Upper lobe of left lung (tissue), 6 donors: ENCODE results near the gene UNC80. TPM values are rescaled to one million over a fixed set of nuclear protein-coding genes. Genes with fewer than 3 reads are reported as not detected.

ENCODE experiments used
- ATAC-seq, 2 donors: fragments of 200-7000 bp; cut with Tn5 transposase; one replicate each; pipeline ENCODE4 v1.9.1; 2022; ENCODE audit warnings: mild to moderate bottlenecking in 2 of 2, moderate library complexity in 2 of 2; ENCODE audit not compliant: low FRiP score in 2 of 2
- DNase-seq, 2 donors: peaks; one replicate each; pipeline ENCODE4 v3.0.0-alpha.2; 2019 to 2020
- H3K27ac ChIP-seq, 4 donors: fragments of 200-600 bp; sonication (generic); one replicate each; pipeline ENCODE4 v1.5.1; 2016 to 2019
- H3K27me3 ChIP-seq, 4 donors: fragments of 200-600 bp; sonication (generic); one replicate each; pipeline ENCODE4 v1.5.1; 2017 to 2019
- H3K36me3 ChIP-seq, 4 donors: fragments of 200-600 bp; sonication (generic); one replicate each; pipeline ENCODE4 v1.5.1; 2016 to 2019
- H3K4me1 ChIP-seq, 4 donors: fragments of 200-600 bp; sonication (generic); one replicate each; pipeline ENCODE4 v1.5.1; 2018 to 2019
- H3K4me3 ChIP-seq, 4 donors: fragments of 200-600 bp; sonication (generic); one replicate each; pipeline ENCODE4 v1.5.1; 2017 to 2019; ENCODE audit warnings: mild to moderate bottlenecking in 2 of 4, moderate library complexity in 1 of 4
- H3K9me3 ChIP-seq, 4 donors: fragments of 200-600 bp; sonication (generic); one replicate each; pipeline ENCODE4 v1.5.1; 2018 to 2019
- EP300 ChIP-seq, 4 donors: sonication (generic); formaldehyde crosslinking; IDR thresholded peaks; one replicate each; pipeline ENCODE4 v1.5.1; 2017; ENCODE audit warnings: antibody characterized with exemption in 4 of 4, control low read depth in 2 of 4
- POLR2A ChIP-seq, 4 donors: fragments of 450-650 bp; IDR thresholded peaks; one replicate each; pipeline ENCODE4 v1.5.1; 2016 to 2017; ENCODE audit warnings: antibody characterized with exemption in 4 of 4, mild to moderate bottlenecking in 2 of 4
- POLR2AphosphoS5 ChIP-seq, 2 donors: sonication (generic); formaldehyde crosslinking; IDR thresholded peaks; one replicate each; pipeline ENCODE4 v1.5.1; 2017; ENCODE audit warnings: antibody characterized with exemption in 2 of 2
- WGBS, 2 donors: methylation state at CpG; one replicate each; pipeline ENCODE4 v1.1.5; 2017 to 2018; 5-methylcytosine and 5-hydroxymethylcytosine counted together
- total RNA-seq, 6 donors: library from RNA; depleted of rRNA in 4 of 6; stranded (reverse); fragments of >200 nt in 4 of 6; gene quantifications; one replicate each; pipeline versions ENCODE4 v1.1.0 to v1.2.1, GENCODE V29; 2016 to 2021
- TF ChIP-seq, protein P1 (sequence below), 6 experiments: fragments of 450-650 bp in 4 of 6; fragments of 200-600 bp in 2 of 6; sonication (generic) in 2 of 6; IDR thresholded peaks; one replicate each; pipeline ENCODE4 v1.5.1; 2016 to 2019; ENCODE audit warnings: antibody characterized with exemption in 6 of 6
- donor health status: DM: no; HTN: no; CAD: no; lungs with moderate emphysema.
- donor health status: DM: no; HTN: yes; CAD: no; lungs with severe emphysema.

Gene UNC80
- total RNA-seq, 6 donors from 2014 or later: under 0.01 to 0.39 (median 0.13) TPM; not detected in 1

- DNase-seq: no peak
Observed at GRCh38 chr2:209956271-209956670, 184.6 kb downstream of the UNC80 start.

GRCh38 chr2:209958016-209958415, 186.4 kb downstream of the UNC80 start:
- H3K4me1 ChIP-seq: peaks cover 0 to 6% (median 2%) of the 10 kb centered on the region in 4 donors
- no peak overlapping the region for H3K4me3 ChIP-seq
- no peak overlapping the region for H3K27ac ChIP-seq
- H3K9me3 ChIP-seq: no peaks in the 10 kb centered on the region
- DNase-seq: no peak
- 87 to 91% methylated on average over 2 of the region's 2 CpGs for WGBS, 2 donors
- H3K36me3 ChIP-seq: no peaks in the 10 kb centered on the region
- no peak for ATAC-seq
- TF ChIP-seq POLR2AphosphoS5 (IDR thresholded peaks at IDR 0.05) (no peak), POLR2A (IDR thresholded peaks at IDR 0.05) (no peak), EP300 (IDR thresholded peaks at IDR 0.05) (no peak)
- TF ChIP-seq, protein P1, sequence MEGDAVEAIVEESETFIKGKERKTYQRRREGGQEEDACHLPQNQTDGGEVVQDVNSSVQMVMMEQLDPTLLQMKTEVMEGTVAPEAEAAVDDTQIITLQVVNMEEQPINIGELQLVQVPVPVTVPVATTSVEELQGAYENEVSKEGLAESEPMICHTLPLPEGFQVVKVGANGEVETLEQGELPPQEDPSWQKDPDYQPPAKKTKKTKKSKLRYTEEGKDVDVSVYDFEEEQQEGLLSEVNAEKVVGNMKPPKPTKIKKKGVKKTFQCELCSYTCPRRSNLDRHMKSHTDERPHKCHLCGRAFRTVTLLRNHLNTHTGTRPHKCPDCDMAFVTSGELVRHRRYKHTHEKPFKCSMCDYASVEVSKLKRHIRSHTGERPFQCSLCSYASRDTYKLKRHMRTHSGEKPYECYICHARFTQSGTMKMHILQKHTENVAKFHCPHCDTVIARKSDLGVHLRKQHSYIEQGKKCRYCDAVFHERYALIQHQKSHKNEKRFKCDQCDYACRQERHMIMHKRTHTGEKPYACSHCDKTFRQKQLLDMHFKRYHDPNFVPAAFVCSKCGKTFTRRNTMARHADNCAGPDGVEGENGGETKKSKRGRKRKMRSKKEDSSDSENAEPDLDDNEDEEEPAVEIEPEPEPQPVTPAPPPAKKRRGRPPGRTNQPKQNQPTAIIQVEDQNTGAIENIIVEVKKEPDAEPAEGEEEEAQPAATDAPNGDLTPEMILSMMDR (IDR thresholded peaks at IDR 0.05): no peak
- no peaks in the 10 kb centered on the region for H3K27me3 ChIP-seq

More at GRCh38 chr2:209956271-209956670, 184.6 kb downstream of the UNC80 start:
- no peaks in the 10 kb centered on the region for H3K9me3 ChIP-seq
- ATAC-seq: no peak
- TF ChIP-seq, protein P1 (IDR thresholded peaks at IDR 0.05): no peak
- TF ChIP-seq EP300 (IDR thresholded peaks at IDR 0.05) (no peak), POLR2AphosphoS5 (IDR thresholded peaks at IDR 0.05) (no peak), POLR2A (IDR thresholded peaks at IDR 0.05) (no peak)
- H3K36me3 ChIP-seq: no peaks in the 10 kb centered on the region
- 57 to 63% methylated on average over 2 of the region's 2 CpGs for WGBS, 2 donors
- H3K27ac ChIP-seq: no peak overlapping the region
- no peak overlapping the region for H3K4me3 ChIP-seq
- peaks cover 0 to 6% (median 2%) of the 10 kb centered on the region in 4 donors for H3K4me1 ChIP-seq
- no peaks in the 10 kb centered on the region for H3K27me3 ChIP-seq

- Histone ChIP-seq H3K4me3 (no peak overlapping the region), H3K36me3 (no peaks in the 10 kb centered on the region), H3K27me3 (no peaks in the 10 kb centered on the region), H3K27ac (no peak overlapping the region), H3K4me1 (peaks cover 0 to 6% (median 2%) of the 10 kb centered on the region in 4 donors), H3K9me3 (no peaks in the 10 kb centered on the region)
- ATAC-seq (no peak), DNase-seq (no peak)
- no peak for TF ChIP-seq POLR2A (IDR thresholded peaks at IDR 0.05)
- no peak for TF ChIP-seq POLR2AphosphoS5 (IDR thresholded peaks at IDR 0.05)
- TF ChIP-seq EP300 (IDR thresholded peaks at IDR 0.05): no peak
- TF ChIP-seq, protein P1 (IDR thresholded peaks at IDR 0.05): no peak
- 67 to 69% methylated on average over 7 of the region's 7 CpGs for WGBS, 2 donors
Observed at GRCh38 chr2:209960045-209960444, 188.4 kb downstream of the UNC80 start.

- TF ChIP-seq, protein P1 (IDR thresholded peaks at IDR 0.05): peak; percentile 38 to 63 (median 46)
- TF ChIP-seq EP300 (IDR thresholded peaks at IDR 0.05) (no peak), POLR2A (IDR thresholded peaks at IDR 0.05) (no peak), POLR2AphosphoS5 (IDR thresholded peaks at IDR 0.05) (no peak)
- DNase-seq (peak in 1 of 2 donors; percentile 44), ATAC-seq (peak in 1 of 2 donors; percentile 90)
- no peaks in the 10 kb centered on the region for H3K9me3 ChIP-seq
- H3K36me3 ChIP-seq: no peaks in the 10 kb centered on the region
- H3K27ac ChIP-seq: no peak overlapping the region
- 29 to 39% methylated on average over 4 of the region's 4 CpGs for WGBS, 2 donors
- H3K27me3 ChIP-seq: no peaks in the 10 kb centered on the region
- H3K4me1 ChIP-seq: peaks cover 0 to 6% (median 2%) of the 10 kb centered on the region in 4 donors
- H3K4me3 ChIP-seq: no peak overlapping the region
Observed at GRCh38 chr2:209960676-209961630, 189.3 kb downstream of the UNC80 start.
